PC-9 (cell line): ENCODE results near the gene ATP8B2. TPM values are rescaled to one million over a fixed set of nuclear protein-coding genes. Genes with fewer than 3 reads are reported as not detected.

Experiments
- BruUV-seq: library from RNA; stranded (reverse); fragments of 400-500 nt; replicated peaks from 2 replicates; lab custom pipeline; 2021; lab: Mats Ljungman, UMichigan
- CTCF ChIA-PET: fragments of 300-600 bp; sonication (Branson Sonifier 250); formaldehyde crosslinking; loops from one replicate; lab custom pipeline; 2022; ENCODE audit warnings: antibody characterized with exemption; lab: Charles Lee
- POLR2A ChIA-PET: fragments of 300-600 bp; sonication (Branson Sonifier 250); formaldehyde crosslinking; loops from one replicate; lab custom pipeline; 2022; ENCODE audit warnings: antibody characterized with exemption; ENCODE audit not compliant: unreplicated experiment; lab: Charles Lee
- DNase-seq, 2 experiments: peaks; one replicate each; pipeline versions ENCODE4 v3.0.0 to v3.0.0-alpha.2; 2015 to 2022; ENCODE audit warnings: mixed read lengths in 1 of 2
- H2AFZ ChIP-seq: fragments of 200-600 bp; sonication (generic); 2 replicates; pipeline ENCODE4 v1.8.1; 2017; ENCODE audit warnings: antibody characterized with exemption
- H3F3A ChIP-seq: fragments of 200-600 bp; sonication (generic); 2 replicates; pipeline ENCODE4 v1.8.1; 2017; ENCODE audit warnings: antibody characterized with exemption, mild to moderate bottlenecking, low read depth; ENCODE audit not compliant: insufficient read depth
- H3K27ac ChIP-seq: fragments of 200-600 bp; sonication (generic); 2 replicates; pipeline ENCODE4 v1.6.1; 2016; ENCODE audit warnings: mixed run types
- H3K27me3 ChIP-seq: fragments of 200-600 bp; sonication (generic); 2 replicates; pipeline ENCODE4 v1.6.1; 2016; ENCODE audit warnings: low read depth, mixed run types; ENCODE audit not compliant: insufficient read depth
- H3K36me3 ChIP-seq: fragments of 200-600 bp; sonication (generic); 2 replicates; pipeline ENCODE4 v1.6.1; 2016; ENCODE audit warnings: low read depth, mixed run types
- H3K4me1 ChIP-seq: fragments of 200-600 bp; sonication (generic); replicated peaks from 2 replicates; pipeline ENCODE4 v1.6.1; 2016; ENCODE audit warnings: mixed run types; ENCODE audit not compliant: insufficient read depth
- H3K4me2 ChIP-seq: fragments of 200-600 bp; sonication (generic); 2 replicates; pipeline ENCODE4 v1.6.1; 2017; ENCODE audit warnings: mixed run types
- H3K4me3 ChIP-seq: fragments of 200-600 bp; sonication (generic); 2 replicates; pipeline ENCODE4 v1.6.1; 2016; ENCODE audit warnings: mixed run types
- H3K79me2 ChIP-seq: fragments of 200-600 bp; sonication (generic); 2 replicates; pipeline ENCODE4 v1.6.1; 2017; ENCODE audit warnings: low read depth, mixed run types
- H3K9me2 ChIP-seq: fragments of 200-600 bp; sonication (generic); 2 replicates; pipeline ENCODE4 v1.8.1; 2017; ENCODE audit warnings: mild to moderate bottlenecking; ENCODE audit not compliant: insufficient read depth
- H3K9me3 ChIP-seq: fragments of 200-600 bp; sonication (generic); 2 replicates; pipeline ENCODE4 v1.8.1; 2016; ENCODE audit warnings: low read depth; ENCODE audit not compliant: insufficient read depth
- H4K20me1 ChIP-seq: fragments of 200-600 bp; sonication (generic); 2 replicates; pipeline ENCODE4 v1.8.1; 2017; ENCODE audit not compliant: insufficient read depth
- EZH2 ChIP-seq: fragments of 200-600 bp; sonication (generic); IDR thresholded peaks from 2 replicates; pipeline ENCODE4 v1.8.0; 2017; ENCODE audit warnings: antibody characterized with exemption, low read depth
- intact Hi-C: fragments of 100-400 bp; cut with micrococcal nuclease; formaldehyde crosslinking; loops from one replicate; pipeline ENCODE4 v1.10.0; 2022; ENCODE audit not compliant: unreplicated experiment
- total RNA-seq: library from RNA; stranded (reverse); gene quantifications from 2 replicates; pipeline ENCODE4 v1.2.3, GENCODE V29; 2021
- TF ChIP-seq, protein P1 (sequence below): fragments of 200-600 bp; sonication (generic); conservative IDR thresholded peaks from 2 replicates; pipeline ENCODE4 v1.6.1; 2017; ENCODE audit warnings: mixed run types, antibody characterized with exemption, mild to moderate bottlenecking, moderate library complexity

ATP8B2 gene
- total RNA-seq, 1 experiment from 2014 or later, result 0.07 TPM

DNA sequence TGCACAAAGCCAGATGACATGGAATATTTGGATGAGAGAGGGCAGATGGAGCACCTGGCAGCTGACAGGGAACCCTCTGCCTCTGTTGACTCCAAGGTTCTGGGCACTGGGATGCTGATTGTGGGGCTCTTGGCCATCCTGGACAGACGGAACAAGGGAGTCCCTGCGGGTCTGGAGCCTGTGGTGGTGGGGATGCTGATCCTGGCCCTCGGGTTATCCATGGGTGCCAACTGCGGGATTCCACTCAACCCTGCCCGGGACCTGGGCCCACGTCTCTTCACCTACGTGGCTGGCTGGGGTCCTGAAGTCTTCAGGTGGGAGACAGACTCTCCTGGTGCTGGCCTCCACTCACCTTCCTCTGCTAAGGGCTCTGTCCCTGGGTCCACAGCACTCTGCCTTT lies 1.8 kb upstream of the ATP8B2 start:
- Histone ChIP-seq H3K79me2 (no peaks in the 10 kb centered on the region), H3K36me3 (no peaks in the 10 kb centered on the region), H3F3A (no peaks in the 10 kb centered on the region), H3K9me2 (no peaks in the 10 kb centered on the region), H3K27me3 (peaks cover 60% of the 10 kb centered on the region), H3K4me3 (no peak overlapping the region), H2AFZ (no peak overlapping the region), H3K27ac (no peak overlapping the region), H4K20me1 (no peaks in the 10 kb centered on the region), H3K4me2 (no peak overlapping the region), H3K4me1 (no peaks in the 10 kb centered on the region), H3K9me3 (no peaks in the 10 kb centered on the region)
- TF ChIP-seq, protein P1, sequence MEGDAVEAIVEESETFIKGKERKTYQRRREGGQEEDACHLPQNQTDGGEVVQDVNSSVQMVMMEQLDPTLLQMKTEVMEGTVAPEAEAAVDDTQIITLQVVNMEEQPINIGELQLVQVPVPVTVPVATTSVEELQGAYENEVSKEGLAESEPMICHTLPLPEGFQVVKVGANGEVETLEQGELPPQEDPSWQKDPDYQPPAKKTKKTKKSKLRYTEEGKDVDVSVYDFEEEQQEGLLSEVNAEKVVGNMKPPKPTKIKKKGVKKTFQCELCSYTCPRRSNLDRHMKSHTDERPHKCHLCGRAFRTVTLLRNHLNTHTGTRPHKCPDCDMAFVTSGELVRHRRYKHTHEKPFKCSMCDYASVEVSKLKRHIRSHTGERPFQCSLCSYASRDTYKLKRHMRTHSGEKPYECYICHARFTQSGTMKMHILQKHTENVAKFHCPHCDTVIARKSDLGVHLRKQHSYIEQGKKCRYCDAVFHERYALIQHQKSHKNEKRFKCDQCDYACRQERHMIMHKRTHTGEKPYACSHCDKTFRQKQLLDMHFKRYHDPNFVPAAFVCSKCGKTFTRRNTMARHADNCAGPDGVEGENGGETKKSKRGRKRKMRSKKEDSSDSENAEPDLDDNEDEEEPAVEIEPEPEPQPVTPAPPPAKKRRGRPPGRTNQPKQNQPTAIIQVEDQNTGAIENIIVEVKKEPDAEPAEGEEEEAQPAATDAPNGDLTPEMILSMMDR, result no peak
- no peak for TF ChIP-seq EZH2
- intact Hi-C loops, result no loop called here
- no peak for DNase-seq
- POLR2A ChIA-PET, result no interaction called here
- BruUV-seq, result no TSS peak
- CTCF ChIA-PET, result no interaction called here

DNA sequence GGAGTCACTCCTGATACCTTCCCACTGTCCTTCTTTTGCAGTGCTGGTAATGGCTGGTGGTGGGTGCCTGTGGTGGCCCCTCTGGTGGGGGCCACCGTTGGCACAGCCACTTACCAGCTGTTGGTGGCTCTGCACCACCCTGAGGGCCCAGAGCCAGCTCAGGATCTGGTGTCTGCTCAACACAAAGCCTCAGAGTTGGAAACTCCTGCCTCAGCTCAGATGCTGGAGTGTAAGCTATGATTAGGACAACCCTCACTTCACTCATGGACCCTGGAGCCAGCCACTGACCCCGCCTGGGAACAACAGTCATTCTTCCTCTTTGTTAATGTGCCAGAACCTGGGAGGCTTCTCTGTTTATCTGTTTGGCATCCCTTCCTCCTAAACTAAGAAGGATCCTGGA lies 1.1 kb upstream of the ATP8B2 start:
- intact Hi-C loops, result loop anchor here (1.0 kb wide), 1 partner anchor 81 kb away; the partner anchor contains the start of gene IL6R
- DNase-seq, result no peak

DNA sequence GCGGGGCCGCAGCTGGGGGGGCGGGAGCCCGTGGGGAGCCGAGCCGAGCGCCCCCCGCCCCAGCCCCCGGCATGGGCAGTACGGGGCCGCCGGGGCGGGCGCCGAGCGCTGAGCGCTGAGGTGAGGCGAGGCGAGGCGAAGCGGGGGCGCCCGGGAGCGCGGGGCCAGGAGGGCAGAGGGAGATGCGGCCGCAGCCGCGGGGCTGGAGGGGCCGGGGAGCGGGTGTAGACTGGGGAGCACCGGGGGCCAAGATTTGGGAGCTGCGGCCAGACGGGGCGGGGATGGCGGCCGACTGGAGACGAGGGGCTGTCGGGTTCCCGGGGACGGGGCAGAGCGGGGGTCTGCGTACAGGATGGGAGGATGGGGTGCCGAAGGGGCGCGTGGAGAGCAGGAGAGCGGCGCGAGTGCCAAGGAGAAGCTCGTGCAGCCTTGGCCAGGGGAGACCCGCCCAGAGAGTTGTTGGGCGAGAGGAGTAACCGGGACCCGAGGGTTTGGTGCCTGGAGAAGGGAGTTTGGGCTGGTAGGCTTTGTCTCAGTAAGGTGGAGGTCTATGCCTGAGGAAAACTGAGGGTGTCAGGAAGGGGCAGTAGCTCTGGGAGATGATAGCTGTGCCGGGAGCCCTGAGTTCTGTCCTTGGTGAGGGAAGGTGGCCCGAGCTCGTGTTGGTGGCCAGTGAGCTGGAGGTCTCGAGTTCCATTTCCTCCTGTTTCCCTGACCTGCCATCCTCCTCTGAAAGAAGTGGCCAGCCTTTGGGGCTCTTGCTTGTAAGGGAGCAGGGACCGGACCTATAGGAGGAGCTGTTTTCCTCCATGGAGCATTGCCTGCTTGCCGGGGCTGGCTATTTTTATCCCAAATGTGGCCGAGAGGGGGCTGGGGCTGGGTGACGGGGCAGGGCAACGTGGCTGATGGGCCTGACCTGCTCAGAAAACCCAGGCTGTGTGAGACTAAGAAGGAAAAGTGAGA lies 539 bp downstream of the ATP8B2 start:
- H3K4me3 ChIP-seq, result no peak overlapping the region
- H3K9me3 ChIP-seq, result no peaks in the 10 kb centered on the region
- no peak for TF ChIP-seq EZH2
- TF ChIP-seq, protein P1, result peak; percentile 47; the same call in 1 of the 2 replicates
- H2AFZ ChIP-seq, result no peak overlapping the region
- H3K9me2 ChIP-seq, result no peaks in the 10 kb centered on the region
- no peak overlapping the region for H3K27ac ChIP-seq
- ChIA-PET CTCF (interaction anchor here (0.6 to 1.1 kb wide), 5 partner anchors 9 to 929 kb away, joined by 3 to 7 read pairs (median 5); partner anchors contain the start of gene ENTREP3), POLR2A (interaction anchor here (0.8 kb wide), 1 partner anchor 187 kb away, joined by 7 read pairs; no protein-coding TSS in a partner anchor)
- H3K36me3 ChIP-seq, result no peaks in the 10 kb centered on the region
- H3K27me3 ChIP-seq, result peaks cover 56% of the 10 kb centered on the region
- no peaks in the 10 kb centered on the region for H3K4me1 ChIP-seq
- intact Hi-C loops, result no loop called here
- H4K20me1 ChIP-seq, result no peaks in the 10 kb centered on the region
- no TSS peak for BruUV-seq
- no peaks in the 10 kb centered on the region for H3K79me2 ChIP-seq
- H3F3A ChIP-seq, result no peaks in the 10 kb centered on the region
- peak in 1 of 2 experiments; percentile 19 for DNase-seq
- H3K4me2 ChIP-seq, result no peak overlapping the region

More for the DNA sequence above, 1.1 kb upstream of the ATP8B2 start:
- Histone ChIP-seq H2AFZ (no peak overlapping the region), H3K27ac (no peak overlapping the region), H3K79me2 (no peaks in the 10 kb centered on the region), H3K27me3 (peaks cover 57% of the 10 kb centered on the region), H3K4me1 (no peaks in the 10 kb centered on the region), H3K4me2 (no peak overlapping the region), H3K9me3 (no peaks in the 10 kb centered on the region), H3K4me3 (no peak overlapping the region), H3F3A (no peaks in the 10 kb centered on the region), H3K9me2 (no peaks in the 10 kb centered on the region), H4K20me1 (no peaks in the 10 kb centered on the region), H3K36me3 (no peaks in the 10 kb centered on the region)
- TF ChIP-seq, protein P1, result no peak
- TF ChIP-seq EZH2, result no peak
- POLR2A ChIA-PET, result interaction anchor here (1.0 kb wide), 1 partner anchor 517 kb away, joined by 7 read pairs; no protein-coding TSS in a partner anchor
- CTCF ChIA-PET, result interaction anchor here (0.5 to 0.7 kb wide), 3 partner anchors 10 to 51 kb away, joined by 3 to 5 read pairs (median 4); no protein-coding TSS in a partner anchor
- no TSS peak for BruUV-seq
